HEK293T (cell line): ENCODE results near the gene WNK2.

Source experiments
- CTBP1 ChIP-seq: fragments of 450-650 bp; IDR thresholded peaks from 2 replicates; pipeline ENCODE4 v1.6.1; 2016; ENCODE audit warnings: borderline replicate concordance
- FOXA1 ChIP-seq: fragments of 450-650 bp; IDR thresholded peaks from 2 replicates; pipeline ENCODE4 v1.6.1; 2016; ENCODE audit warnings: mild to moderate bottlenecking

DNA sequence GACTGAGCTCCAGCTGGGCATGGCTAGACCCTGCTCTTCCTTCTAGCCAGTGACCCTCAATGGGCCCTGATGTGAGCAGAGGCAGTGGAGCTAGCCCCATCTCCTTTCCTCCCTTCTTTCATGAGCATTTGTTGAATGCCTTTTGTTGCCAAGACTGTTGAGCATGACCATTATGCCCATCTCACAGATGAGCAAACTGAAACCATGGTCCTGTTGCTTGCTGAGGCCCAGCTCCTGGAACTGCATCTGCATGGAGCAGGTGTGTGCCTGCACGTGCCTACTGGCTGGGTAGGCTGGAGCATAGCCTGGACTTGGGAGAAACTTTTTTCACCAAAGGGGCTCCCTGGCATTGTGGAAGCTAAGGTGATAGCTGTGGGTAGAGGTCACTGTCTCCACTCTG is 3.0 kb upstream of the WNK2 start:
- TF ChIP-seq CTBP1 (no peak), FOXA1 (no peak)
